NCI-H524 treated with DMSO at 0.1 percent for 48 hours (cell line): ENCODE results near the gene F13A1.

Source experiments
- DNase-seq: peaks from one replicate; lab custom pipeline; 2025; lab: John Stamatoyannopoulos, UW

Gene F13A1

DNA sequence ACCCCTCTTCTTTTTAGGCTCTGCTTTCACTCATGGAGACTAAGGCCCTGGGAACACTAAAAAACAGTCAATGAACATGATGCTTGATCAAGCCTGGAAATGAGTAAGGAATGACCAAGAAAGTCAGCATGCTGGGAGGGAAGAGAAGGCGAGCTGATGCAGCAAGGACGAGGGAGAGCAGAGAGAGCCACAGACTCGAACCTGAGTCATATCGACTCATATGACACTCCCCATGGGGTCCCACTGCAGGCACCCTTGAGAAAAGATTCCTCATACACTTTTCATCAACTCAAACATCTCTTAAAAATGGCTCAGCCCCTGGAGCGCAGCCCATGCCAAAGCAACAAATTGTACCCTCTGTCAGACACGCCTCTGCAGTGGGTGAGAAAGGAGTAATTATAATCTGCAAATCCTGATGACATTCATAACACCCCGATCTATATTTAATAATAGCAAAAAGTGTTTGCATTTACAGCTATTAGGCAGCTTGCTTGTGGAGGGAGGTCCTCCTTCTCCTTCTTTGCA lies 127.2 kb downstream of the F13A1 start:
- no peak for DNase-seq

DNA sequence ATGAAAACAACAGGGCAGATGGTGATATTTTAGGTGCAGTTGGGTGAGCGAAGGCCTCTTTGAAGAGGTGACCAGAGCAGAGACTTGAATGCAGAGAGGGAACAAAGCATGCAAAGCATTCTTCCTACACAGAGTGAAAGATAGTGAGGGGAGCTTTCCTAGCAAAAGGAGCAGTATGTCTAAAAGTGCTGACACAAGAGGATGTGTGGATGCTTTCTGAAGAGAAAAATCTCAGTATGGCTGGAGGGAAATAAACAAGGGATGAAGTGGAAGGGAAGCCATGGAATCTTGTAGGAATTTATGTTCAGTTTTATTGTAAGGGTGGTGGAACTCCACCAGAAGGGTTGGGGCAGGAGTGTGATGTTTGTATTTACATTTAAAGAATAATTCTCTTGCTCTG lies 128.6 kb downstream of the F13A1 start:
- DNase-seq = no peak

DNA sequence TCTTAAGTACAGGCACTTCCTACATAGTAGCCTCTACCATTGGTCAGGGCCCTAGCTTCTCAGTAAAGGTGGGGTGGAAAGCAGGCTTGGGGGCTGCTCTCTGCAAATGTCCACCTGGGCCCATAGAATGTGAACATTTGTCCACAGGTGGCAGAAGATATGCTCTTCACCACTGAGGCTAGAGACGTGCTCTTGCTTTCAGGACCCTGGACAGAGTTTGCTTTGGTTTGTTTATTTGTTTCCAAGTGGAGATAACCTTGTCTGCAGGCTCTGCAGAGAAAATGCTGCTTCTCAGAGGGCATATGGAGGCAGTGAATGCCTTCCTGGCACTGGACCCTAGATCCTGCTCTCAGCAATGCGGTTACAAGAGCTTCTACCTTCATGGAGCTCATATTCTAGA lies 129.0 kb downstream of the F13A1 start:
- no peak for DNase-seq

DNA sequence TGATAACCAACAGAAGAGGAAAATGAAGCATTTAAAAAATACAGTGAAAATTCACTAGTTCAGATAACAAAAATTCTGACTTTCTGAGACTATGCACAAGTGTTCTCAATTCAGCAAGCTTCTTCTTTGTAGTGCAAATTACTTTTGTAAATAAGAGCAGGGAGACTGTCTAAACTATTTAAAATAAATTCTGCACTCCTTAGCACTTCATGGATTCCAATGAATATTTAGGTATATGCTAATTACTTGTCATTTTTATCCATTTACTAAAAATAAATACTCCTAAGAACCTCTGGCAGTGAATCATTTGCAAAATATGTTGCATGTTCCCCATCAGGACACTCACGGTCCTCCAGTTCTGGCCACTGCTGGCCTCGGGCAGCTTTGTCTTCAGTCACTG lies 139.8 kb downstream of the F13A1 start:
- no peak for DNase-seq

DNA sequence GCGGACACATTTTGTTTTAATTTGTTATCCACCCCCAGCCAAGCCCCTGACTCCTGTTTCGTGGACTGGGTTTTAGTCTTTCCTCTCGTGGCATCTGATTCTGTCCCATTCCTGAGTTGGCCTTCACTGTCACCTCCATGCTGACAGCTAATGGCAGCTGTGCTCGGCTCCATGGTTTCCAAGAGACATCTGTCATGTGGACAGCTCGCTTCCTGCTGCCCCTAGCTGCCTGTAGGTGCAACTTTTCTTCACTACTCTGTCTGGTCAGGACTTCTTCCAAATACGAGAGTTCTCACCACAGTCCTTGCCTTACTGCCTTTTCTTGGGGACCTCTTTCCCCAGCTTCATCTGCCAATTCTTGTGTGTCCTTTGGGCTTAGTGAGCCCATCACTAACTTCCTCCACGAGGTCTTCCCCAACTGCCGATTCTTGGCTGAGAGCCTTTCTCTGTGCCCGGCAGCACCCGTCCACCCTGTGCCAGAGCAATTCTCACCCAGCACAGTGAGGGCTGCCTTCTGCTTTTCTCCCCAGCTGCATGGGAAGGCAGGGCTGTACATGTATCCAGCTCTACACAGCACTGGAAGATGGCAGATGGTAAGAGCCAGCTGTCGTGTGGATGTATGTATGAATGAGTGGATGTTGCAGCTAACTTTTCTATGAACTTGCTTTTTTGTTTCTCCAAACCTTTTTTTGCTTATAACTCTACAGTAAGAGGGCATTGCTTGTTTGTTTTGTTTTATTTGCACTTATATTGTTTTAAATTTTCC lies 140.4 kb downstream of the F13A1 start:
- DNase-seq = peak; percentile 78

DNA sequence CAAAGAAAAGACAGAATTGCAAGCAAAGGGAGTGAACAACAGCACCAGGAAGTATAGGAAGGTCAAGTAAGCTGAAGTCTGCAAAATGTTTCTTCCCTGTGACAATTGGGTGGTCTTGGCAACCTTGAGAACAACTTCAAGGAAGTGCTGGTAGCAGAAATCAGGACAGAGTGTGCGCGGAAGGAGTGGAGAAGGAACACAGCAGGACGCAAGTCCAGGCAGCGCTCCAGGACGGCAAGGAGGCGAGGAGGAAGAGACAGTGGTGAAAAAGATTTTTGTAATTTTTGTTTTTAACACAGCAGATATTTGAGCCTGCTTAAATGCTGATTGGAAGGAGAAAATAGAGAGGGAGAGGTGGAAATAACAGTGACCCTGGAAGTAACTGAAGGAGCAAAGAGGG lies 141.7 kb downstream of the F13A1 start:
- no peak for DNase-seq

DNA sequence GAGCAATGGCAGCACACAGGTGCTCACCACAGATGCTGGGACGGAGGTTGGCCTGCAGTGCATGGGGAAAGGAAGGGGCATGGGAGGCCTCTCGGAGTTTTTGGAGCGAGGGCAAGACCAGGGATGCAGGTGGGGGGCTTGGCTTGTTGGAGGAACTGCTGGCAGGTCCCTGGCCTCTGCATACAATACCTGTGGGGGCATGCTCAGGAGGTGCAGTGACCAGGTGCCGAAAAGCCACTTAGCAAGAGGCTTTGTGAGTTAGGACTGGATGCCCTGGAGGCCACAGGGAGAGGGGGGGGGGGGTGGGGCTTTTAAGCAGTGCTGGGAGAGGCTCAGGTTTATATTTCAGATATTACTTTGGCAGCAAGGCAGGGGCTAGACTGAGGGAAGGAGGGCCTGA lies 142.7 kb downstream of the F13A1 start:
- no peak for DNase-seq

DNA sequence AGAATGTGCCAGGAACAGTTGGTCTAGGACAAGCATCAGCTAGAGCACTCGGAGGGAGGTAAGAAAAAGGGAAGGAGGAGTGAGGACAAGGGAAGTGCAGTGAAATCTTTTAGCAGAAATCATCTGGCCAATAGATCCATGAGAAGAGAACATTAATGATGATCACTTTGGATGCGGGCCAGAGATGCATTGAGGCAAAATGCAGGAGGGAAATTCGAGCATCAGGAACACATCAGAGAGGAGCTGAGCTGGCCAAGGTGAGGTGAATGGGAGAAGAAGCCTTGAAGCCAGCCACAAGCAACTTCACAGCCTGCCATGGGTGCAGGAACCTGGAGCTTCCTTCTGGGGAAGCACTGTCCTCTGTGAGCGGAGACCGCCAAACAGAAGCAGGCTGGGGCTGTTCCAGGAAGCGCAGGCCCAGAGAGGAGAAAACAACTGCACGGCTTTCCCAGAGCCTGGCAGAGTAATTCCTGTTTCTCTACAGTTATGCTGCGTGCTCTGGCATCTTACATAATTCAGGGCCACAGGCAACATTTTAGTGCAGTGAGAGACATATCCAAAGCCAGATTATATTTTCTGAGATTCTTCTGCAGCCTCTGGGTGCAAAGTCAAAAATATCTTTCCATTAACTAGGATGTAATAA lies 143.8 kb downstream of the F13A1 start:
- no peak for DNase-seq

DNA sequence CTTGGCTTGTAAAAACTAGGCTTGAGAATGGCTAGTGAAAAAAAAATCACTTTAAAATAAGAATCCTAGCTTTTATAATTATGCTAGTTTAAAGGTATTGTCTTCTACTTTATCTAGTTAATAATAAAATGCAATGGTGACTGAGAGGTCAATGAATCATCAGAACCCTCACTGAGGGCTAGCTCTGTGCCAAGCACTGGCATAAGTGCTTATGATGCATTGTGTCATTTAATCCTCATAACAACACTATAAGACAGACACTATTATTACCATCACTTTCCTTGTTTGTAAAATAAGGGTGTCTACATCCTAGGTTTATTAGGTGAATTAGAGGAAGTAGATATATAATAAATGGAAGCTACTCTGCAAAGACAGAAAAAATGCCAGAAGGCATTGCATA lies 144.3 kb downstream of the F13A1 start:
- no peak for DNase-seq

DNA sequence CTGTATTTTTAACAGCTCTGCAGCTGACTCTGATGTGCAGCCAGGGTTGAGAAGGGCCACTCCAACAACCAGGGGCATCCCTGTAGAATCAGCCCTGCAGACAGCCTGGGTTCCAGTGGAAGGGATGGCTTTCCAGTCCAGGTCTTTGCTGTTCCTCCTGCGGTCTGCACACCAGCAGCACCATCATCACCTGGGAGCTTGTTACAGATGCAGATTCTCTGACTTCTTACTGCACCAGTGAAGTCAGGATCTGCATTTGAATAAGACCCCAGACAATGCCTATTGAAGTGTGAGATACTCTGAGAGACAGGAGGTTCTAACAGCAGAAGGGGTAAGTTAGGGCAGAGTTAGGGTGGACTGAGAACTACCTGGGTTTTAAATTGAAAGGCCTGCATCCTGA lies 151.3 kb downstream of the F13A1 start:
- no peak for DNase-seq

DNA sequence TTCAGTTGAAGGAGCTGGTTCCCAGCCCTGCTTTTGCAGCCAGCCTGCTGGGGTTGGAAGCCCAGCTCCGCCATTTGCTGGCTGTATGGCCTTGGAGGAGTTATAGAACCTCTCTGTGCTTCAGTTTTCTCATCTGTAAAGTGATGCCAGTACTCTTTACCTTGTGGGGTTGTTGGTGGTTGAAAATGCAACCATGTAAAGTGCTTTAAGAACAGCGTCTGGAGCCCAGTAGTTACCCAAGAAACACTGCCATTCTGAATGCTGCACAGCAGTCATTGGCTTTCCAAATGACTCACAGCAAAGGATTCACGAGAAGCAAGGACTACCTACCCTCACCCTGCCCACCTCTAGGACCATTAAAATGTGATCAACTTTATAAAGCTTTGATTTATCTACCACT lies 154.4 kb downstream of the F13A1 start:
- no peak for DNase-seq

DNA sequence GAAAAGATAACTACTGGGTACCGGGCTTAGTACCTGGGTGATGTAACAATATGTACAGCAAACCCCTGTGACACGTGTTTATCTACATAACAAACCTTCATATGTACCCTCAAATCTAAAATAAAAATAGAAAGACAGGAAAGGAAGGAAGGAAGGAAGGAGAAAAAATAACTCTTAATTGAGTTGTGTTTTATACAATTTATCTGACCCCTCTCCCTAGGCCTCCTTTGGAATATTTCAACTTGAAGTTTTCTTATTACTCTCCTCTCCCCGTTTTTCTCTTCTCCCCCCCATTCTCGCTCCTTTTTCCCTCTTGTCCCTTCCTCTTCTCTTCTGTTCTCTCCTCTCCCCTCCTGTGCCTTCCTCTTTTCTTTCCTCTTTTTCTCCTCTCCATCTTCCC lies 156.1 kb downstream of the F13A1 start:
- no peak for DNase-seq

DNA sequence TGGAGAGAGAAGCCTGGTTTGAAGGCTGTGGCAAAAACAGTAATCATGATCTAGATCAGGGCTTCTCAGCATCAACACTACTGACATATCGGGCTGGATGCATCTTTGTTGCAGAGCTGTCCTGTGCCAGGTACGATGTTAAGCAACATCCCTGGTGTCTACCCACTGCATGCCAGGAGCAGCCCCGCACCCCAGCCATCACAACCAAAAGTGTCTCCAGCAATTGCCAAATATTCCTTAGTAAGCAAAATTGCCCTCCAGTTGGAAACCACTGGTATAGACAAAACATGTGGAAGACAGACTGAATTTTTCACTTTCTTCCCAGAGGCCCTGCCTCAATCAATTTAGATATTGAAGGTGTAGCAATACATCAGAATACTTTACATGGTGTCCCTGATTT lies 166.1 kb downstream of the F13A1 start:
- DNase-seq = no peak

DNA sequence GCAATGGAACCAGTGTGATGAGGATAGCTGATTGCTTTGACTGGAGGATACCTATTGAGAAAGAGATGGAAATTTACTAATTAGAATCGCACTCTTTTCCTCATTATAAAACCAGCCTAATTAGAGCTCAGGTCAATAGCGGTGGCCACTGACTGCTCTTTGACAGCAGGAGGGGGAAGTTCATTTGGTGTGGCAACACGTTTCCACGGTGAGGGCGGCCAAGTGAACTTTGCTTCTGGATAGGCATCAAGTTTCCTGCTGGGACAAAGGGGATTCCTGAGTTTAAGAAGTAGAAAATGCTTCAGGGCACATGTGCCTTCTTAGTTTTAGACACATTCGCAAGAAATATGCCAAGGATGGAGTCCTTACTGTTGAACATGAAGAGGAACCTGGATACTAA lies 168.4 kb downstream of the F13A1 start:
- DNase-seq = no peak

DNA sequence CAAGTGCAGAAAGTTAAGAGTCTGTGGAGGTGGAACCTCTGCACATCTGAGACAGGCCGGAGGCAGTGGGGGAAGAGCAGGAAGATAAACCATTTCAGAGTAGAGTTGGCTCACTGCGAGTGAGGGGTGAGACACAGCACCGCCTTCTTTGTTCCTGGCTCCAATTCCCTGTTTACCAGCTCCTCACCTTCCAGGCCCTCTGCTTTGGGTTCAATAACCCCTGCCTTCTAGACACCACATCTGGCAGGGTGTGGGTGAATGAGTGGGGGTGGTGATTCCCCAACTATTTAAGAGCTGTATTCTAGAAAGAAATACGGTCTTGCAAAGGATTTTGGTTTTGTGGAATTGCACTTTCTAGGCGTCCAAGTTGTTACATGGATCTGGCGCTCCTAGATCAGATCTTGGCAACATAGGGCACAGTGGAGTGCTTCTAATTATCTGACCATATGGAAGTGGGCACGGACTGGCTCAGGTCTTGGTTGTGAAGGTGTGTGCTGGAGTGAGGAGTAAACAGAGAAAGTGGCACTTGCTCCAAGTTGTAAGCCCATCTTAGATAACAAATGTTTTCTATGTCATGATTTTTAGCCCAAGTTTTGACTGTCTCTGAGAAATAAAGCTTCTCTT lies 172.2 kb downstream of the F13A1 start:
- no peak for DNase-seq

DNA sequence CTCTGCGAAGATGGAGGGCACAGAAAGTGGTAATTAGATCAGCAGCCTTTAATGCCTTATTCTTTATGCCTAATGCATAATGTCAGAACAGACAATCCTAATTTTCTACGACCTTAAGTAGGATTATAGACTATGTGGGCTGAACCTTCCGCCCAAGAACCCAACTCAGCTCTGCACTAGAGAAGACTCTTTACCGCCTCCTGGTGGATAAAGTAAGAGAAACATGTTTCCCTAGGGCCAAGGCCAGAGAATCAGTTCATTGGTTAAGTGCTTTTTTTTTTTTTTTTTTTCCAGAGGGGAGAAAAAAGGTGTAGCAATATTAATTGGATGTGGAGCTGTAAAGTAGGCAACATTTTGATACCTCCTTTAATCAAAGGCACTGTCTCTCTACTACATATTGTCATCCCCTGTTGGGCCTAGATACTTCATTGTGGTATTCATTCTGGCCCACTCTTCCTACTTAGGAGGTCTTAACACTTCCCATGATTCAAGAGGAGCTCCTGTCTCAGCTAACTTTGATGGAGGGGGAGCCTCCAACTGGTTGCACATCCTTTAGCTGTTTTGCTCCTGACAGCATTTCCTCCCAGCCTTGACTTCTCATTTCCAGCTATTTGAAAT lies 188.9 kb downstream of the F13A1 start:
- no peak for DNase-seq

DNA sequence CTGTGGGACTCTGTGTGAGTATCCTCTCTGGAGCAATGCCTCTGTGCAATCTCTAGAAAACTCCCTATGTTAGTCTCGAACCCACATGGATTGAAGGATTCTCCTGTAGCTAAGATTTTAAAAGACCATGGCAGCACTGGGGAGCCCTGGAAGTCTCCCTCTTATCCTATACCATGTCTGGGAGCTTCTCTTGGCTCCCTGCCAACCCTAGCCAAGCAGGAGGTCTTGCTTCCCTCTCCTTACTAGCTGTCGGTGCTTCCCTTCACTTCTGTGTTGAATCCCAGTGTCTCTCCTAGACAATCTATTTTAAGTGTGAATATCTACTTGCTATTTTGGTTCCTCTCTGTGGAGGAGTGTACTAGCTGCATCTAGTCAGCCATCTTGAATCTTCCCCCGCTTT lies 195.0 kb downstream of the F13A1 start:
- no peak for DNase-seq

DNA sequence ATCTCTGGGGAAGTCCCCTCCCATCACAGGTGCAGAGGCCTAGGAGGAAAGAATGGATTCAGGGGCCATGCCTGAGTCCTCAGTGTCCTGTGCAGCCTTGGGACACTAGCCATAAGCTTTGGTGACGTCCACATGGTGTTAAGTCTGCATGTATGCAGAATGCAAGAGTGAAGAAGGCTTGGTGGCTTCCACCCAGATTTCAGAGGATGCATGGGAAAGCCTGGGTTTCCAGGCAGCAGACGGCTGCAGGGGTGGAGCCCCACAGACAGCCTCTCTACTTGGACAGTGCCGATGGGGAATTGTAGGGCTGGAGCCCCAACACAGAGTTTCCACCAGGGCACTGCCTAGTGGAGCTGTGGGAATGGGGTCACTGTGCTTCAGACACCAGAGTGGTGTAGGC lies 196.7 kb downstream of the F13A1 start:
- no peak for DNase-seq

DNA sequence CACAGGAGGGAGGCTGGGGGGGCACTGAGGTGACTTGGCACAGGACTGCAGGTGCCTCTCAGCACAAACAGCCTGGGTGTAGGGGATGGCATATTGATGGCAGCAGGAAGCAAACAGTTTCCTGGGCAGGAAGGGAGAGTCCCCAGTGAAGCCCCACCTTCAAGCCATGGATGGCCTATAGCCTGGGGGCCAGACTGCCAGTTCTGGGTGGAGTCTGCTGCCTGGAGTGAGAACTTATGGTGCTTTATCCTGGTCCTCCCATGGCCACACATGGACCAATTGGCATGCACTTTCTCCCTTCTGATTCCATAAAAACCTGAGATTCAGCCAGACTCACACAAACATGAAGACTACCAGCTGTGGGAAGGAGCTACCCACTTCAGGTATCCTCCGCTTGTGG lies 198.5 kb downstream of the F13A1 start:
- no peak for DNase-seq

DNA sequence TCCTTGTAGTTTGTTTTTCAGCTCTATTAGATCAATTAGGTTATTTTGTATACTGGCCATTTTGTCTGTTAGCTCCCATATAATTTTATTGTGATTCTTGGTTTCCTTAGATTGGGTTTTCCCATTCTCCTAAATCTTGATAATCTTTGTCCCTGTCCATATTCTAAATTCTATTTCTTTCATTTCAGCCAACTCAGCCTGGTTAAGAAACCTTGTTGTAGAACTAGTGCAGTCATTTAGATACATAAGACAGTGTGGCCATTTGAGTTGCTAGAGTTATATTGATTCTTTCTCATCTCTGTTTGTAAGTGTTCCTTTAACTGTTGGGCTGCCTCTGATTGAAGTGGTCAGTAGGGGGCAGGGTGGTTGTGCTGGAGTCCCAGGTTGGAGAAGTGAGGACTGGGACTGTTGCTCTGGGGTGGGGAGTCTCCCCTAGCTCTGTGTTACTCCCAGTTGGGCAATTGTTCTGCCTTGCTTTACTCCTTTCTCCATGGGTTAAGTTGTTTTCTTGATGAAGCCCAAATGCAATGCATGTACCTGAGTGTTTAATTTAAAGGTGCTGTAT lies 214.9 kb downstream of the F13A1 start:
- no peak for DNase-seq
